Activated CD4-positive, CD25-positive, alpha-beta regulatory T cell treated with anti-CD3 and anti-CD28 coated beads, Interleukin-2, amount 50 U/mL, for 16 hours (primary cell): ENCODE data around the gene SMG5.
"Not testable (repeated sequence)": the region's sequence is repeated elsewhere in the genome, so short reads cannot be mapped to it uniquely, and the experiment has no call there.

ENCODE experiments used
- DNase-seq: peaks from one replicate; pipeline ENCODE4 v3.0.0-alpha.2; 2020; ENCODE audit warnings: low read depth, low spot score

The SMG5 gene

GRCh38 chr1:156245451-156246232 is 37.0 kb downstream of the SMG5 start:
- no peak for DNase-seq

GRCh38 chr1:156244712-156245111 is 37.9 kb downstream of the SMG5 start:
- no peak for DNase-seq

GRCh38 chr1:156244126-156244525 is 38.5 kb downstream of the SMG5 start:
- no peak for DNase-seq

DNA sequence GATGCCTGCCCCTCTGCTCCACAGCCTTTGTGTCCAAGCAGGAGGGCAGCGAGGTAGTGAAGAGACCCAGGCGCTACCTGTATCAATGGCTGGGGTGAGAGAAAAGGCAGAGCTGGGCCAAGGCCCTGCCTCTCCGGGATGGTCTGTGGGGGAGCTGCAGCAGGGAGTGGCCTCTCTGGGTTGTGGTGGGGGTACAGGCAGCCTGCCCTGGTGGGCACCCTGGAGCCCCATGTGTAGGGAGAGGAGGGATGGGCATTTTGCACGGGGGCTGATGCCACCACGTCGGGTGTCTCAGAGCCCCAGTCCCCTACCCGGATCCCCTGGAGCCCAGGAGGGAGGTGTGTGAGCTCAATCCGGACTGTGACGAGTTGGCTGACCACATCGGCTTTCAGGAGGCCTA is 39.9 kb downstream of the SMG5 start:
- no peak for DNase-seq

DNA sequence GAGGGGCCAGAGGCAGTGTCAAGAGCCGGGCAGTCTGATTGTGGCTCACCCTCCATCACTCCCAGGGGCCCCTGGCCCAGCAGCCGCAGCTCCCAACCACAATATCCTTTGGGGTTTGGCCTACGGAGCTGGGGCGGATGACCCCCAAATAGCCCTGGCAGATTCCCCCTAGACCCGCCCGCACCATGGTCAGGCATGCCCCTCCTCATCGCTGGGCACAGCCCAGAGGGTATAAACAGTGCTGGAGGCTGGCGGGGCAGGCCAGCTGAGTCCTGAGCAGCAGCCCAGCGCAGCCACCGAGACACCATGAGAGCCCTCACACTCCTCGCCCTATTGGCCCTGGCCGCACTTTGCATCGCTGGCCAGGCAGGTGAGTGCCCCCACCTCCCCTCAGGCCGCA is 40.7 kb downstream of the SMG5 start, which contains the start of gene BGLAP:
Gene BGLAP (plus strand): TSS at position 259 of the 400 bp plus-strand sequence. CDS start 48 bp downstream, at position 307.
- no peak for DNase-seq

DNA sequence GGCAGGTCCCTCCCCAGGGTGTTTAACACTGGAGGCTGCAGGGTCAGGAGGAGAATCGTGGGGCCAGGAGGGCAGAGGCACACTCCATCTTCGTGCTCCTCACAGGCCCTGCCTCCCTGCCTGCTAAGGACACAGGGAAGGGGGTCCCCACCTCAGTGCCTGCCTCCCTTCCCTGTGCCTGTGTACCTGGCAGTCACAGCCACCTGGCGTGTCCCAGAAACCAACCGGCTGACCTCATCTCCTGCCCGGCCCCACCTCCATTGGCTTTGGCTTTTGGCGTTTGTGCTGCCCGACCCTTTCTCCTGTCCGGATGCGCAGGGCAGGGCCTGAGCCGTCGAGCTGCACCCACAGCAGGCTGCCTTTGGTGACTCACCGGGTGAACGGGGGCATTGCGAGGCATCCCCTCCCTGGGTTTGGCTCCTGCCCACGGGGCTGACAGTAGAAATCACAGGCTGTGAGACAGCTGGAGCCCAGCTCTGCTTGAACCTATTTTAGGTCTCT is 41.3 kb downstream of the SMG5 start:
- no peak for DNase-seq

GRCh38 chr1:156238248-156238647 is 44.4 kb downstream of the SMG5 start:
- no peak for DNase-seq

DNA sequence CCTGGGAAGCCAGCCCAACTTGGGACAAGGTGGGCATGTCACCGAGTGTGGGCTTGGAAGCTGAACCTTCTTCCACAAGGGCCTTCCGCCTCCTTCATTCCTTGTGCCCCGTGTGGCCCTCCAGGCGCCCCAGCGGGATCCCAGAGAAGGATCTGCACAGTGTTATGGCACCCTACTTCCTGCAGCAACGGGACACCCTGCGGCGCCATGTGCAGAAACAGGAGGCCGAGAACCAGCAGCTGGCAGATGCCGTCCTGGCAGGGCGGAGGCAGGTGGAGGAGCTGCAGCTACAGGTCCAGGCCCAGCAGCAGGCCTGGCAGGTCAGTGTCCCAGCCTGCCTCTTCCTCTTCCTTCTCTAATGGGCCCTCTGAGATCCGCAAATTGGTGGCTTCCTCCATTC is 46.5 kb downstream of the SMG5 start:
- DNase-seq = no peak

GRCh38 chr1:156233426-156234127 is 49.0 kb downstream of the SMG5 start:
- DNase-seq = no peak

GRCh38 chr1:156232201-156232894 is 50.3 kb downstream of the SMG5 start:
- DNase-seq = no peak

GRCh38 chr1:156230473-156230837 is 52.2 kb downstream of the SMG5 start:
- no peak for DNase-seq

- DNase-seq = no peak
Observed at GRCh38 chr1:156229809-156230472, 52.7 kb downstream of the SMG5 start.

DNA sequence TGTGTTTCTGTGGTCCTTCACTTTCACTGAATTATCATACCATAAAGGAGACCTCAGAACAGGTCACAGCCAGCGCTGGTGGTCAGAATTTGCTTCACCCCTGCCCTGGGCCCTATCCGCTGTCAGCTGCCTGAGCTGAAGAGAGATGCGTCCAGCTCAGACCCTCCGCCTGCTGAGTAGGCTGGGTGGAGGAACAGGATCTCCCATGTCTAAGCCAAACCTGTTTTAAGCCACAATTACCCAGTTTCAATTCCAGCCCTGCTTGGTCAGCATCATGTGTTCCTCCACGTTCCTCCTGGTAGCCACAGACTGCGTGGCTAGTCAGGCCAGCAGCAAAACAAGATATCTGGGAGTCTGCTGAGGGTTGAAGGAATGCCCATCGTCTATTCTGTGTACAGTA is 54.1 kb downstream of the SMG5 start:
- no peak for DNase-seq

DNA sequence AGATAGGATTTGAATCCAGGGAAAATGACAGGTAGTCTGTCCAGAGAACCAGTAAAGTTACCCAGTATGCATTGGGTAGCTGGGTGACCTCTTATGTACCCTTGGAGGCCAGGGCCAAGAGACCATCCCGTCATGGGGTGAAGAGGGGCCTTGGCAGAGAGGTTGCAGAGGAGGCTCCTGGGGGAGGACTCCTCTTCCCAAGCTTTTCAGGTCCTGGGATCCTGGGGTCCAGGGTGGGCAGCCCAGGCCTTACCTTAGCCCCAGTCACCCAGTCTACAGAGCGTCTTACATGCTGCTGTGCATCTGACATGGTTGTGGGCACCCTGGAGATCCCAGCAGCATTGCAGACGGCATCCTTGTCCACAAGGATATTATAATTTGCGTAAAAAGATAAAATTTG is 55.8 kb downstream of the SMG5 start:
- no peak for DNase-seq

- DNase-seq = no peak
Observed at GRCh38 chr1:156226116-156226538, 56.5 kb downstream of the SMG5 start.

- no peak for DNase-seq
Observed at GRCh38 chr1:156225677-156226014, 57.0 kb downstream of the SMG5 start.

DNA sequence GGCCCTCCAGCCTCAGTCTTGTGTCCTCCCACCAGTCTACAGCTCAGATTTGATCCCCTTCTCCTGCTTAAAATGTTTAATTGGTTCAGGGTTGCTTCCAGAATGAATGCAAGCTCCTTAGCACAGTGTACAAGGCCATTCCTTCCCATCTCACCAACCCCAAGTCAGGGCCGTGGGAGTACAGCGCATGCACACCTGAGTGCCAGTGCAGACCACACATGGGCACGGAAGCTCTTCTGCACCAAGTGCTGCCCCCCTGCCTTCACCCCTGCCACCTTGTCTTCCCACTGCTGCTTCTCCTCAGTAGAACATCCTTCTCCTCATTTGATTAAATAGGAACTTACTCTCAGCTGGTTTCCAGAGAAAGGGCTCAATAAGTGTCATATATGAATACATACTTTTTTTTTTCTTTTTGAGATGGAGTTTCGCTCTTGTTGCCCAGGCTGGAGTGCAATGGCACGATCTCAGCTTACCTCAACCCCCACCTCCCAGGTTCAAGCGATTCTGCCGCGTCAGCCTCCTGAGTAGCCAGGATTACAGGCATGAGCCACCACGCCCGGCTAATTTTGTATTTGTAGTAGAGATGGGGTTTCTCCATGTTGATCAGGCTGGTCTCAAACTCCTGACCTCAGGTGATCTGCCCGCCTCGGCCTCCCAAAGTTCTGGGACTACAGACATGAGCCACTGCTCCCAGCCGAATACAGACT is 60.5 kb downstream of the SMG5 start:
- no peak for DNase-seq

GRCh38 chr1:156220226-156220625 is 62.4 kb downstream of the SMG5 start:
- DNase-seq = no peak

- DNase-seq = peak; percentile 26
Observed at GRCh38 chr1:156217871-156218270, 64.8 kb downstream of the SMG5 start.

DNA sequence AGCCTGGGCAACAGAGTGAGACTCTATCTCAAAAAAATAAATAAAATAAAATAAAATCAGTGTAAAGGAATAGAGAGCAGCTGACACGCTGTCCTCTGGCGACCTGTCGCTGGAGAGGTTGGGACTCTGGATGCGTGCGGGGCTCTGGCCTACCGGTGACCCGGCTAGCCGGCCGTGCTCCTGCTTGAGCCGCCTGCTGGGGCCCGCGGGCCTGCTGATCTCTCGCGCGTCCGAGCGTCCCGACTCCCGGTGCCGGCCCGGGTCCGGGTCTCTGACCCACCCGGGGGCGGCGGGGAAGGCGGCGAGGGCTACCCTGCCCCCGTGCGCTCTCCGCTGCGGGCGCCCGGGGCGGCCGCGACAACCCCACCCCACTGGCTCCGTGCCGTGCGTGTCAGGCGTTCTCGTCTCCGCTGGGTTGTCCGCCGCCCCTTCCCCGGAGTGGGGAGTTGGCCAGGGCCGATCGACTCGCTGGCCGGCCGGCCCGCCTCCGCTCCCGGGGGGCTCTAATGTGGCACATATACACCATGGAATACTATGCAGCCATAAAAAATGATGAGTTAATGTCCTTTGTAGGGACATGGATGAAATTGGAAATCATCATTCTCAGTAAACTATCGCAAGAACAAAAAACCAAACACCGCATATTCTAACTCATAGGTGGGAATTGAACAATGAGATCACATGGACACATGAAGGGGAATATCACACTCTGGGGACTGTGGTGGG is 66.1 kb downstream of the SMG5 start:
- DNase-seq = not testable (repeated sequence)
